Large intestine (tissue), 3 donors: Measurements from ENCODE around the gene DCAF15. TPM values are rescaled to one million over a fixed set of nuclear protein-coding genes. Genes with fewer than 3 reads are reported as not detected.
A peak's percentile ranks its signal among the peaks of the same experiment; 100 is the strongest.
"Not testable (repeated sequence)": the region's sequence is repeated elsewhere in the genome, so short reads cannot be mapped to it uniquely, and the experiment has no call there.

Experiments used
- DNase-seq, 2 donors: peaks; one replicate each; pipeline versions ENCODE4 v3.0.0 to v3.0.0-alpha.2; 2013
- H3K27ac ChIP-seq: one replicate; pipeline ENCODE4 v1.5.1; 2013; ENCODE audit warnings: low read length
- H3K27me3 ChIP-seq: 2 replicates; pipeline ENCODE4 v1.6.1; 2013; ENCODE audit warnings: low read length; ENCODE audit not compliant: control insufficient read depth, insufficient read depth
- H3K36me3 ChIP-seq: 2 replicates; pipeline ENCODE4 v1.6.1; 2013; ENCODE audit warnings: low read length; ENCODE audit not compliant: control insufficient read depth, insufficient read depth
- H3K4me1 ChIP-seq: one replicate; pipeline ENCODE4 v1.6.1; 2013; ENCODE audit warnings: low read length; ENCODE audit not compliant: control insufficient read depth, insufficient read depth
- H3K4me3 ChIP-seq: one replicate; pipeline ENCODE4 v1.5.1; 2013; ENCODE audit warnings: low read length
- H3K9me3 ChIP-seq: one replicate; pipeline ENCODE4 v1.6.1; 2013; ENCODE audit warnings: mild to moderate bottlenecking, low read depth, low read length, moderate library complexity; ENCODE audit not compliant: control insufficient read depth
- WGBS: methylation state at CpG from one replicate; pipeline ENCODE4 v1.1.5; 2013; ENCODE audit warnings: low lambda C conversion rate; ENCODE audit not compliant: insufficient coverage; 5-methylcytosine and 5-hydroxymethylcytosine counted together
- polyA plus RNA-seq: library from polyadenylated mRNA; unstranded; fragments of 120-200 nt; gene quantifications from one replicate; pipeline ENCODE4 v1.2.1, GENCODE V29; 2013

The DCAF15 gene
- polyA plus RNA-seq, 1 donor, result 26.8 TPM

DNA sequence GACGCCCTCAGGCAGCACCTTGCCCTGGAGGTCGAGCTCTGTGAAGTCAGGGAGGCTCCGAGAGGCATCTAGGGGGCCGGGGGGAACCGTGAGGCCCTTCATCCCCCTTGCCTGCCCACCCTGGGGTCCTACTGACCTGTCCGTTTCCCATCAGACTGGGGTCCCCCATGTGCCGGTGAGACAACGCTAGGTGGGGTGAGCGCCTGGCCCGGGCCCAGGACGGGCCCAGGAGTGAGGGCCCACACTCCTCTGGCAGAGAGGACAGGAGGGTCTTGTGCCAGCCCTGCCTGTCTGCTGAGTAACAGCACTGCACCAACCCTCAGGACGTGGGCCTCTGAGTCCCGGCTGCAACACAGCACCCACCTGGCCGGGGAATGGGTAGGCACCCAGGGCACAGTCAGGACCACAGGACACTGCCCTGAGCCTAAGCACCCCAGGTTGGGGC lies 14.4 kb downstream of the DCAF15 start:
- Histone ChIP-seq H3K4me1 (no peaks in the 10 kb centered on the region), H3K27me3 (no peaks in the 10 kb centered on the region), H3K4me3 (no peak overlapping the region), H3K36me3 (peaks cover 67% of the 10 kb centered on the region), H3K9me3 (no peaks in the 10 kb centered on the region), H3K27ac (no peak overlapping the region)
- DNase-seq, result no peak
- WGBS, result no CpG with 5 or more reads among the region's 14 CpGs

DNA sequence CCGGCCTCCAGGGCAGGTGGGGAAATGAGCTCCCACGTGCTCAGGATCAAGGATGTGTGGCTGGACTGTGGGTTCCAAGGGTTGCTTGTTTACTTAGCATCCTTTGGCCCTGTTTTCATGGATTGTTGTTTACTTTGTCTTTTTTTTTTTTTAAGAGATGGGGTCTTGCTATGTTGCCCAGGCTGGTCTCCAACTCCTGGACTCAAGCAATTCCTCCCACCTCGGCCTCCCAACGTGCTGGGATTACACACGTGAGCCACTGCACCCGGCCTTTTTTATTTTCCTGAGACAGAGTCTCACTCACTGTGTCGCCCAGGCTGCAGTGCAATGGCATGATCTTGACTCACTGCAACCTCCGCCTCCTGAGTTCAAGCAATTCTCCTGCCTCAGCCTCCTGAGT lies 14.9 kb downstream of the DCAF15 start:
- H3K27me3 ChIP-seq, H3K9me3 ChIP-seq, H3K4me1 ChIP-seq, DNase-seq, H3K4me3 ChIP-seq, H3K27ac ChIP-seq: not testable (repeated sequence)
- WGBS, result no CpG with 5 or more reads among the region's 8 CpGs
- peaks cover 66% of the 10 kb centered on the region for H3K36me3 ChIP-seq

DNA sequence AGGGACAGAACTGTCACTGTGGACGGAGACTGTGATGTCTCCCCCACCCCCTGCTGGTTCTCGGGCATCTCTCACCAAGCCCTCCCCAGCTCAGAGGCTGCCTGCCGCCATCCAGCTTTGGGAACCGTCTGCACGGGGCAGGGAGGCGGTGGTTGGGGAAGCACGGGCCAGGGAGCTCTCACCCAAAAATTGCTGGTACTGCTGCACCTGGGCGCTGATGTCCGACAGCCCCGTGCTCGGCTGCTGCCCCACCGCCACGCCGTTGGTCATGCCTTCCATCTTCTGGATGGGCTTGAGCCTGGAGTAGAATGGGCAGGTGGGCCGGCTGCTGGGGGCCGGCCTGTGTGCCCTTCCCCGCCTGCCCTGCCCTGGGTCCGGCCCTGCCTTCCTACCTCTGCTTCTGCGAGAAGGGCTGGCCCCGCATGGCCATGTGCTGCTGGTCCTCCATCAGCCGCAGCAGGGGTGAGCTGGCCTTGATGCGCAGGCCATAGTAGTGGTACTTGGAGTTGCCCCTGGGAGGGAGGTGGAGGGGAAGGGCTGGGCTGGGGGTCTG lies 16.1 kb downstream of the DCAF15 start:
- Histone ChIP-seq H3K36me3 (peaks cover 76% of the 10 kb centered on the region), H3K9me3 (no peaks in the 10 kb centered on the region), H3K4me3 (no peak overlapping the region), H3K27me3 (no peaks in the 10 kb centered on the region), H3K27ac (no peak overlapping the region), H3K4me1 (no peaks in the 10 kb centered on the region)
- no CpG with 5 or more reads among the region's 22 CpGs for WGBS
- no peak for DNase-seq

DNA sequence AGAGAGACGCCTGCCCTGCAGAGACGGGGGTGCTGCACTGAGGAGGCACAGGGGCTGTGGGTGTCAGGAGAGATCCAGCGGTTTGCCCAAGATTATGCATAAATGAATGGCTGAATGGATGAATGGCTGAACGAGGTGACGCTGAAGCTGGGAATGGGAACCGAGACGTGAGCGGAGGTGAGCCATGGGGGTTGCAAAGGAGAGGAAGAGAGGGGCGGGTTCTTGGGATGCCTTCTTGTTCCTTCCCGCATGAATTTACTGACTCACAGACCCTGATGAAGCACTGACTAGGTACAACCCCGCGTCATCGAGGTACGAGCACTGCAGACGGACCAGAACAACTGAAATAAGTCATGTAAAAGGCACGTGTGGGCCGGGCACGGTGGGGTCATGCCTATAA lies 16.7 kb downstream of the DCAF15 start:
- H3K36me3 ChIP-seq, result peaks cover 76% of the 10 kb centered on the region

DNA sequence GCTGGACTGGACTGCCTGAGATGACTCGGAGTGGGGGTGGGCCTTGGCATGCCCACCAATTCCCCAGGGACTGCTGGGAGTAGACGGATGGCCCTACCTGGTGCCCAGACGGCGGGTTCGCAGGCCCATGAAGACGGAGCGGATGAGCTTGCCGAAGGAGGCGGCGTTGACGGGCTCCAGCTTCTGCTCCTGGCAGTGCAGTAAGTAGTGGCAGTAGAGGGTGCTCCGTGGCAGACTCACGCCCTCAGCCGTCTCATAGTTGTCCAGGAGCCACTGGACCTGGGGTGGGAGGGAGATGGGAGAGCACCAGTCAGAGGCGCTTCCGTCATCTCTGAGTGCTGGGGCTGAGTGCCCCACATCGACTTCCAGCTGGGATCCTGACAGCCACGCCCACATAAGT lies 17.6 kb downstream of the DCAF15 start:
- no peak for DNase-seq
- Histone ChIP-seq H3K9me3 (no peaks in the 10 kb centered on the region), H3K36me3 (peaks cover 74% of the 10 kb centered on the region), H3K4me3 (no peak overlapping the region), H3K4me1 (peaks cover 2% of the 10 kb centered on the region), H3K27me3 (no peaks in the 10 kb centered on the region), H3K27ac (no peak overlapping the region)
- WGBS, result no CpG with 5 or more reads among the region's 18 CpGs

More for the DNA sequence above, 16.7 kb downstream of the DCAF15 start:
- Histone ChIP-seq H3K27me3 (no peaks in the 10 kb centered on the region), H3K27ac (no peak overlapping the region), H3K9me3 (no peaks in the 10 kb centered on the region), H3K4me1 (no peaks in the 10 kb centered on the region), H3K4me3 (no peak overlapping the region)
- no peak for DNase-seq
- 94% methylated on average over 3 of the region's 18 CpGs for WGBS

DNA sequence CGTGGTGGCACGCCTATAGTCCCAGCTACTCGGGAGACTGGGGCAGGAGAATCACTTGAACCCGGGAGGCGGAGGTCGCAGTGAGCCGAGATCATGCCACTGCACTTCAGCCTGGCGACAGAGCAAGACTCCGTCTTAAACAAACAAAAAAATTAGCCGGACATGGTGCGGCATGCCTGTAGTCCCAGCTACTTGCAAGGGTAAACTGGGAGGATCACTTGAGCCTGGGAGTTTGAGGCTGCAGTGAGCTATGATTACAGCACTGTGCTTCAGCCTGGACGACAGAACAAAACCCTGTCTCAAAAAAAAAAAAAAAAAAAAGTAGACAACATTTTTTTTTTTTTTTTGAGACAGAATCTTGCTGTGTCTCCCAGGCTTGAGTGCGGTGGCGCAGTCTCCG lies 19.6 kb downstream of the DCAF15 start:
- H3K4me3 ChIP-seq, H3K4me1 ChIP-seq, H3K27ac ChIP-seq, H3K9me3 ChIP-seq, DNase-seq, H3K27me3 ChIP-seq: not testable (repeated sequence)
- peaks cover 71% of the 10 kb centered on the region for H3K36me3 ChIP-seq
- WGBS, result no CpG with 5 or more reads among the region's 15 CpGs

DNA sequence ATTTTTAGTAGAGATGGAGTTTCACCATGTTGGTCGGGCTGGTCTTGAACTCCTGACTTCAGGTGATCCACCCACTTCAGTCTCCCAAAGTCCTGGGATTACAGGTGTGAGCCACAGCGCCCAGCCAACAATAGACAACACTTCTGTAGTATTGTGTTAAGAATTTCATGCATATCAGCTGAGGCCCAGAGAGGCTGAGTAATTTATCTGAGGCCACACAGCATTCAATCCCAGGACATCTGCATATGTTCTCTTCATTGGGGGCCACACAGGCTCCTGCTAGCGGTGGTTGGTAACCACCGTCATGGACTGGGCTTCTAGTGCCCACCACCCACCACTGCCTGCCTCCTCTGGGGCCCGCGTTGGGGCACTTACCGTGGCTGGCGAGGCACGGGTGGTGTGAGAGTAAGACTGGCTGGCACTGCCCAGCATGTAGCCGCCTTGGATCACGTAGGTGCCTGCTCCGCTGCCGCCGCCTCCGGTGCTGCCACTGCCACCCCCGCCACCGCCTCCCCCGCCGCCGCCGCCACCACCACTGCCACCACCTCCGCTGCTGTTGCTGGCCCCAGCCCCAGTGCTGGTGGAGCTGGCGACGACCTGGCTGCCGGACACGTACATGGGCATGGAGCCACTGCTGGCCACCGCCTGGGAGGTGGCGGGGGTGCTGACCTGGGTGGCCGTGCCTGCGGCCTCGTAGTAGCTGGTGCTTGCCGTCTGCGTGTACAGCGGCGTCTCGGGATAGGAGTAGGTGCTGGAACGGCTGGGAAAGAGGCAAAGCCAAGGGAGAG lies 20.3 kb downstream of the DCAF15 start:
- Histone ChIP-seq H3K9me3 (no peaks in the 10 kb centered on the region), H3K4me1 (peaks cover 5% of the 10 kb centered on the region), H3K27ac (no peak overlapping the region), H3K4me3 (no peak overlapping the region), H3K27me3 (no peaks in the 10 kb centered on the region), H3K36me3 (peaks cover 65% of the 10 kb centered on the region)
- no CpG with 5 or more reads among the region's 37 CpGs for WGBS
- DNase-seq, result no peak

DNA sequence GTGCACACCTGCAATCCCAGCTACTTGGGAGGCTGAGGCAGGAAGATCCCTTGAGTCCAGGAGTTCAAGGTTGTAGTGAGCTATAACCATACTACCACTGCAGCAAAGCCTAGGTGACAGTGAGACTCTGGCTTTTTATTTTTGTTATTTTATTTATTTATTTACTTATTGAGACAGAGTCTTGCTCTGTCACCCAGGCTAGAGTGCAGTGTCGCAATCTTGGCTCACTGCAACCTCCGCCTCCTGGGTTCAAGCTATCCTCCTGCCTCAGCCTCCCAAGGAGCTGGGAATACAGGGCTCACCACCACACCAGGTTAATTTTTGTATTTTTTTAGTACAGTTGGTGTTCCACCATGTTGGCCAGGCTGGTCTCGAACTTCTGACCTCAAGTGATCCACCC lies 21.2 kb downstream of the DCAF15 start:
- not testable (repeated sequence) for DNase-seq, H3K9me3 ChIP-seq, H3K27me3 ChIP-seq, H3K4me3 ChIP-seq
- WGBS, result 100% methylated on average over 1 of the region's 3 CpGs
- Histone ChIP-seq H3K4me1 (peaks cover 11% of the 10 kb centered on the region), H3K36me3 (peaks cover 56% of the 10 kb centered on the region), H3K27ac (peak overlapping the region; percentile 43)

DNA sequence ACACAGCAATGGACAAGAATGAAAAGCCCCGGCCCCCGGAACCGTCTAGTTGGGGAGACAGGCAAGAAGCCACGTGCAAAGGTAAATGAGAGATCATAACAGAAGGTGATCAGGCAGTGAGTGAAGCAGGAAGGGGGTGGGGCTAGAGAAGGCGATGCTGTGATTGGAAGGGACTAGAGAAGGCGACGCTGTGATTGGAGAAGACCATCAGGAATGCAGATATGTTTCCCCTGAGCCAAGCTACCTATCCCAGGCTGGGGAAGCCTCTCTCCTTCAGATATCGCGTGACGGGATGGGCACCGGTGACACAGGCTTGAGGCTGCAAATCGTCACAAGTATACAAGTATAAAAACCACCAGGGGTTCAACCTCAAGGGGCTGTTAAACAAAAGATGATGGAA lies 21.8 kb downstream of the DCAF15 start:
- Histone ChIP-seq H3K36me3 (peaks cover 50% of the 10 kb centered on the region), H3K4me1 (peaks cover 11% of the 10 kb centered on the region), H3K4me3 (peak overlapping the region; percentile 21), H3K27me3 (no peaks in the 10 kb centered on the region), H3K9me3 (no peaks in the 10 kb centered on the region), H3K27ac (peak overlapping the region; percentile 92)
- peak; percentile 93 to 96 for DNase-seq
- WGBS, result 33% methylated on average over 3 of the region's 12 CpGs

DNA sequence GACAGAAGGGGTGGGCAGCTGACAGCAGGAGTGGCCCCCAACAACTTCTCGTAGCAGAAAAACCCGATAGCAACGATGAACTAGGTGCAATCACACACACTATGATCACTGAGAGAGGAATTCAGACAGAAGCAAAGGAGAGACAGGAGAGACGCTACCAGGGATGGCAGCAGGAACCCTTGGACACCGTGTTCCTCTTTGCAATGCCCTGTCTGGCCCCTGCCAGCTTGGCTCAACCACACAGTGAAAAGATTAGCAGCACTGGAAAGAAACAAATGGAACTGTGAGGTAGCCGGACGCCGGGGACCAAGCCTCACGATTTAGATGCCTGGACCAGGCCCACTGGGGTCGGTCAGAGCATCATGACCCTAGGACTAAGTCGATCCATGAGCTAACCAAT lies 23.6 kb downstream of the DCAF15 start:
- H3K27ac ChIP-seq, result no peak overlapping the region
- H3K36me3 ChIP-seq, result peaks cover 44% of the 10 kb centered on the region
- H3K9me3 ChIP-seq, result no peaks in the 10 kb centered on the region
- H3K4me1 ChIP-seq, result peaks cover 23% of the 10 kb centered on the region
- no CpG with 5 or more reads among the region's 11 CpGs for WGBS
- DNase-seq, result no peak
- H3K4me3 ChIP-seq, result no peak overlapping the region
- H3K27me3 ChIP-seq, result no peaks in the 10 kb centered on the region

DNA sequence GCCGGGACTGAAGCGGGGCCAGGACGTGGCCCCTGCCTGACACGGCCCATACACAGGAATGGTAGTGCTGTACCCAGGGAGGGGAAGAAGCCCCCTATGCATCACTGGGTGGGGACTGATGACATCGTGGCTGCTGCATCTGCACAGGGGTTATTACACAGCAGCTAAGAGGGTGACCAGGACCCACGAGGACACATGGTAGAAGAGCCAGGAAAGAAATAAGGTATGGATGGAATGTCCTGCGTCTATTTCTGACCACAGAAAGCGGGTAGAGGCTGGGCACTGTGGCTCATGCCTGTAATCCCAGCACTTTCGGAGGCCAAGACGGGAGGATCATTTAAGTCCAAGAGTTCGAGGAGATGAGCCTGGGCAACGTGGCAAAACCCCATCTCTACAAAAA lies 24.1 kb downstream of the DCAF15 start:
- DNase-seq, result no peak
- Histone ChIP-seq H3K9me3 (no peaks in the 10 kb centered on the region), H3K4me1 (peaks cover 23% of the 10 kb centered on the region), H3K36me3 (peaks cover 42% of the 10 kb centered on the region), H3K27ac (no peak overlapping the region), H3K27me3 (no peaks in the 10 kb centered on the region), H3K4me3 (no peak overlapping the region)
- 60% methylated on average over 1 of the region's 12 CpGs for WGBS
